ENCODE results near the gene ACAD11. TPM values are rescaled to one million over a fixed set of nuclear protein-coding genes. Genes with fewer than 3 reads are reported as not detected.
"Not testable (repeated sequence)": the region's sequence is repeated elsewhere in the genome, so short reads cannot be mapped to it uniquely, and the experiment has no call there.

ACAD11 gene
- total and polyA plus RNA-seq, 2 experiments from 2014 or later, result 31.7 to 40.1 TPM

- H3K27ac ChIP-seq, result no peak overlapping the region
- no peak for TF ChIP-seq CTCF (IDR thresholded peaks at IDR 0.05; ENCODE audit: low read depth, low read length)
- H3K27me3 ChIP-seq, result no peaks in the 10 kb centered on the region
- no peak overlapping the region for H3K4me3 ChIP-seq
- H3K9me3 ChIP-seq (ENCODE audit: low read depth), result no peaks in the 10 kb centered on the region
- H3K36me3 ChIP-seq, result peaks cover 25% of the 10 kb centered on the region
- no peaks in the 10 kb centered on the region for H3K4me1 ChIP-seq (ENCODE audit: low read depth)
- DNase-seq (ENCODE audit: low read depth in 1 of 2, low spot score in 1 of 2), result no peak
These were observed 36.8 kb downstream of the ACAD11 start for GRCh38 chr3:132622761-132623160.

- Histone ChIP-seq H3K9me3 (ENCODE audit: low read depth) (no peaks in the 10 kb centered on the region), H3K27ac (no peak overlapping the region), H3K4me3 (no peak overlapping the region), H3K36me3 (peaks cover 20% of the 10 kb centered on the region), H3K27me3 (no peaks in the 10 kb centered on the region), H3K4me1 (ENCODE audit: low read depth) (no peaks in the 10 kb centered on the region)
- DNase-seq (ENCODE audit: low read depth in 1 of 2, low spot score in 1 of 2), result no peak
- no peak for TF ChIP-seq CTCF (IDR thresholded peaks at IDR 0.05; ENCODE audit: low read depth, low read length)
These were observed 37.5 kb downstream of the ACAD11 start for GRCh38 chr3:132622148-132622547.

- Histone ChIP-seq H3K4me3 (no peak overlapping the region), H3K27me3 (no peaks in the 10 kb centered on the region), H3K27ac (no peak overlapping the region), H3K9me3 (ENCODE audit: low read depth) (no peaks in the 10 kb centered on the region), H3K4me1 (ENCODE audit: low read depth) (no peaks in the 10 kb centered on the region), H3K36me3 (peaks cover 4% of the 10 kb centered on the region)
- DNase-seq (ENCODE audit: low read depth in 1 of 2, low spot score in 1 of 2), result no peak
- no peak for TF ChIP-seq CTCF (IDR thresholded peaks at IDR 0.05; ENCODE audit: low read depth, low read length)
These were observed 42.8 kb downstream of the ACAD11 start for GRCh38 chr3:132616780-132617179.

- no peaks in the 10 kb centered on the region for H3K4me1 ChIP-seq (ENCODE audit: low read depth)
These were observed 43.7 kb downstream of the ACAD11 start for GRCh38 chr3:132615881-132616280.

GRCh38 chr3:132615301-132615700 lies 44.3 kb downstream of the ACAD11 start:
- H3K36me3 ChIP-seq; H3K4me3 ChIP-seq; H3K9me3 ChIP-seq (ENCODE audit: low read depth); DNase-seq (ENCODE audit: low read depth in 1 of 2, low spot score in 1 of 2); H3K27me3 ChIP-seq; H3K4me1 ChIP-seq (ENCODE audit: low read depth); H3K27ac ChIP-seq: not testable (repeated sequence)

More at GRCh38 chr3:132615881-132616280, 43.7 kb downstream of the ACAD11 start:
- TF ChIP-seq CTCF (IDR thresholded peaks at IDR 0.05; ENCODE audit: low read depth, low read length), result no peak
- no peak overlapping the region for H3K4me3 ChIP-seq
- H3K27me3 ChIP-seq, result no peaks in the 10 kb centered on the region
- H3K36me3 ChIP-seq, result peaks cover 4% of the 10 kb centered on the region
- DNase-seq (ENCODE audit: low read depth in 1 of 2, low spot score in 1 of 2), result no peak
- no peaks in the 10 kb centered on the region for H3K9me3 ChIP-seq (ENCODE audit: low read depth)
- H3K27ac ChIP-seq, result no peak overlapping the region

- H3K4me1 ChIP-seq (ENCODE audit: low read depth); H3K36me3 ChIP-seq; H3K9me3 ChIP-seq (ENCODE audit: low read depth); H3K27ac ChIP-seq; H3K4me3 ChIP-seq; DNase-seq (ENCODE audit: low read depth in 1 of 2, low spot score in 1 of 2); H3K27me3 ChIP-seq: not testable (repeated sequence)
These were observed 53.0 kb downstream of the ACAD11 start for GRCh38 chr3:132606620-132607019.

- peak in 1 of 2 donors; percentile 40 for DNase-seq (ENCODE audit: low read depth in 1 of 2, low spot score in 1 of 2)
- no peaks in the 10 kb centered on the region for H3K4me1 ChIP-seq (ENCODE audit: low read depth)
- H3K27me3 ChIP-seq, result no peaks in the 10 kb centered on the region
- no peak for TF ChIP-seq CTCF (IDR thresholded peaks at IDR 0.05; ENCODE audit: low read depth, low read length)
- H3K9me3 ChIP-seq (ENCODE audit: low read depth), result no peaks in the 10 kb centered on the region
- H3K4me3 ChIP-seq, result no peak overlapping the region
- peak overlapping the region; percentile 12 for H3K27ac ChIP-seq
- H3K36me3 ChIP-seq, result peaks cover 3% of the 10 kb centered on the region
These were observed 53.5 kb downstream of the ACAD11 start for GRCh38 chr3:132606085-132606484.

Measured in cardiac muscle cell (in vitro differentiated cells and primary cell).